GM10248 (cell line): ENCODE data around the gene XRCC4.

ENCODE experiments used
- CTCF ChIA-PET: fragments of 300-600 bp; sonication (Branson Sonifier 250); formaldehyde crosslinking; extraction: SDS; loops from one replicate; lab custom pipeline; 2021; ENCODE audit warnings: antibody characterized with exemption; lab: Yijun Ruan, JAX
- POLR2A ChIA-PET: fragments of 350-650 bp; sonication (Branson Sonifier 250); formaldehyde crosslinking; extraction: SDS; loops from one replicate; lab custom pipeline; 2020; ENCODE audit warnings: antibody characterized with exemption; lab: Yijun Ruan, JAX
- DNase-seq: peaks from one replicate; pipeline ENCODE4 v3.0.0; 2012; ENCODE audit errors: extremely low spot score
- TF ChIP-seq, protein P1 (sequence below): IDR thresholded peaks from 2 replicates; pipeline ENCODE4 v1.5.1; 2012; ENCODE audit warnings: mild to moderate bottlenecking, low read depth; ENCODE audit errors: extremely low read depth, missing control alignments, control extremely low read depth

The XRCC4 gene

DNA sequence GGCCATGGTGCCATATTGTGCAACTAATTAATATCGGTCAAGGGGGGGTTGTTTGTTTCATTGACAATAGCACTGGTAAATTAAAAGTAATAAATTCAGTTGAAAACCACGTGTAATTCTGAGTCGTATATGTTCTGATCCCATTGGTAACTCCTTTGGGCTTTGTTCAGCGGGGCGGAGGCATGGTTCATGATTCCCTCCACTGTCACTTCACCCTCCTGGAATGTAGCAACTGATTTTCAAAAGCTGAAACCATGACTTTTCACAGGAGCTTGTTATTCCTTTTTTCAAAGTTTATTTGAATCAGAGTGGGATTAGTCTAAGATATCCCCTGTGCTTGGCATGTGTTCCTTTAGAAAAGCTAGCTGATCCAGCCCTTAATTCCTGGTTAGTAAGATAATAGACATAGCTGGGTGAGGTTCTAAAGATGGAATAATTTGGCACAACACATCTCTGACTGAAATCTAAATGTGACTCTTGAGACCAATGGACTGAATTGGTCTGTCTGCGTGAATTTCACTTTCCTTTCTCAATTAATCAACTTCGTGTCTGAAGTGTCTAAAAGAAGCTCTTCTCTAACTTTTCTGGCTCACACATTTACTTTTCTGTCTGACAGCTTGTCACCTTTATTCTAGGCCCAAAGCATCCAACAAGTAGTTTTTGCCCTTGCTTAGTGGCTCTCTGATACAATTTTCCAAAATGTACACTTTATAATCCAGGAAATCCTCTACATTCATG, 208.5 kb downstream of the XRCC4 start:
- TF ChIP-seq, protein P1, sequence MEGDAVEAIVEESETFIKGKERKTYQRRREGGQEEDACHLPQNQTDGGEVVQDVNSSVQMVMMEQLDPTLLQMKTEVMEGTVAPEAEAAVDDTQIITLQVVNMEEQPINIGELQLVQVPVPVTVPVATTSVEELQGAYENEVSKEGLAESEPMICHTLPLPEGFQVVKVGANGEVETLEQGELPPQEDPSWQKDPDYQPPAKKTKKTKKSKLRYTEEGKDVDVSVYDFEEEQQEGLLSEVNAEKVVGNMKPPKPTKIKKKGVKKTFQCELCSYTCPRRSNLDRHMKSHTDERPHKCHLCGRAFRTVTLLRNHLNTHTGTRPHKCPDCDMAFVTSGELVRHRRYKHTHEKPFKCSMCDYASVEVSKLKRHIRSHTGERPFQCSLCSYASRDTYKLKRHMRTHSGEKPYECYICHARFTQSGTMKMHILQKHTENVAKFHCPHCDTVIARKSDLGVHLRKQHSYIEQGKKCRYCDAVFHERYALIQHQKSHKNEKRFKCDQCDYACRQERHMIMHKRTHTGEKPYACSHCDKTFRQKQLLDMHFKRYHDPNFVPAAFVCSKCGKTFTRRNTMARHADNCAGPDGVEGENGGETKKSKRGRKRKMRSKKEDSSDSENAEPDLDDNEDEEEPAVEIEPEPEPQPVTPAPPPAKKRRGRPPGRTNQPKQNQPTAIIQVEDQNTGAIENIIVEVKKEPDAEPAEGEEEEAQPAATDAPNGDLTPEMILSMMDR = no peak
- DNase-seq = no peak
- ChIA-PET CTCF (interaction anchor here (1.0 to 1.5 kb wide), 3 partner anchors 8 to 19 kb away, joined by 4 to 5 read pairs (median 5); no protein-coding TSS in a partner anchor), POLR2A (no interaction called here)

DNA sequence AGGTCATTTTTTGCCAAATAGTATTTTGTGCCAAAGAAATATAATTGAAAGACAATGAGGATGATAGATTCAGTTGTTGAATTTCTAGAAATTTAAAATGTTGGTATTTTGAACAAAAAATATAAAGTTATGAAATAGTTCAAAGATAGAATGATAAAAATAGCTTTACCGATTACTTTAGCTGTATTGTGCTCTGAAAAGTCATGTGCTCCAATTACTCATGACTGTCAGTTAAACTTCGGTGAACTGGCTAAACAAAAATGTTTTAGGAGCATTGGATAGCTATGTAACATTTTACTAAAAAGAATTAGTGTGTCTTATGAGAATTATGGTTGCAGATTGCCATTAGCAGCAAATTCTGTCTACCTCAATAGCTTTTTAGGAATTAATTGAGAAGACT, 216.9 kb downstream of the XRCC4 start:
- CTCF ChIA-PET = interaction anchor here (1.5 to 2.5 kb wide), 2 partner anchors 9 to 16 kb away, joined by 3 to 8 read pairs; no protein-coding TSS in a partner anchor
- POLR2A ChIA-PET = no interaction called here
- no peak for DNase-seq
- TF ChIP-seq, protein P1 = no peak

- CTCF ChIA-PET = no interaction called here
- POLR2A ChIA-PET = no interaction called here
- DNase-seq = no peak
- TF ChIP-seq, protein P1 = no peak
Observed at GRCh38 chr5:83299353-83299752, 222.0 kb downstream of the XRCC4 start.

DNA sequence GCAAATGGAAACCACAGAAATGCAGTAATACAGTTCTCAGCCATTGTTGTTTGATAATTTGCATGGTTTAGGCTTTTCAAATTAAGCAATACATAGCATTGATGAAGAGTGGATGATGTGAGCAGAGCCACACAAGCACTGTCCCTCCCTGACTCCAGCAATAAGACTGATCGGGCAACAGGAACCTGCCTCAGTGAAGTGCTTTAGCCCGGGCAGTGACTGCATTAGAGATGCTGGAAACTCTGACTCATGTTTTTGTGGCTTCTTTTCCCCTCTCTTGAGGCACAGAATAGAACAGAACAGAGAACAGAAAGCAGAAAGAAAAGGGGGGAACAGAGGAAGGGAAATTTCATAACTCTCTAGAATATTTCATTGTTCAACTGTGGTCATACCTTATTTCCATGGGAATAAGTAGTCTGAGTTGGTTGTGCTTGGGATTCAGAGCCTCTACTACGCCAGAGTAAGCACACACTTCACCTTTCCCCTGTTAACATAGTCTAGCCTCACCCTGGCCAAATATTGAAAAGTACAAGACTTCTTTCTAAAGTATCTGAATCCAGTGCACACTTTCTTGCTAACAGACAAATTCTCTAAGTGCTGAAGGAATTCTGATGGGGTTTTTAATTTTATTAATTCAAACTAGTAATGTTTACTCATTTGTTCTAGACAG, 229.4 kb downstream of the XRCC4 start:
- TF ChIP-seq, protein P1 = no peak
- POLR2A ChIA-PET = no interaction called here
- CTCF ChIA-PET = interaction anchor here (1.0 kb wide), 1 partner anchor 40 kb away, joined by 3 read pairs; no protein-coding TSS in a partner anchor
- DNase-seq = peak; percentile 64

GRCh38 chr5:83312663-83313062, 235.3 kb downstream of the XRCC4 start:
- TF ChIP-seq, protein P1 = no peak
- ChIA-PET CTCF (interaction anchor here (0.9 kb wide), 1 partner anchor 28 kb away, joined by 3 read pairs; no protein-coding TSS in a partner anchor), POLR2A (no interaction called here)
- DNase-seq = no peak

GRCh38 chr5:83313436-83313835, 236.1 kb downstream of the XRCC4 start:
- POLR2A ChIA-PET = no interaction called here
- DNase-seq = no peak
- TF ChIP-seq, protein P1 = no peak
- CTCF ChIA-PET = no interaction called here
